Muscle layer of colon (tissue), 2 donors: ENCODE measurements around the gene CCIN.
"Not testable (repeated sequence)": the region's sequence is repeated elsewhere in the genome, so short reads cannot be mapped to it uniquely, and the experiment has no call there.

Source experiments
- H3K27ac ChIP-seq: one replicate; pipeline ENCODE4 v1.7.0; 2013; ENCODE audit warnings: low read depth, mild to moderate bottlenecking, low read length, moderate library complexity
- H3K27me3 ChIP-seq, 2 donors: one replicate each; pipeline ENCODE4 v1.7.0; 2013; ENCODE audit warnings: low read length in 2 of 2, mild to moderate bottlenecking in 2 of 2; ENCODE audit not compliant: insufficient read depth in 2 of 2, control insufficient read depth in 1 of 2
- H3K36me3 ChIP-seq: one replicate; pipeline ENCODE4 v1.7.0; 2013; ENCODE audit warnings: mild to moderate bottlenecking, low read length; ENCODE audit not compliant: insufficient read depth
- H3K4me1 ChIP-seq: one replicate; pipeline ENCODE4 v1.7.0; 2013; ENCODE audit warnings: mild to moderate bottlenecking, low read length; ENCODE audit not compliant: insufficient read depth
- H3K4me3 ChIP-seq, 2 donors: one replicate each; pipeline ENCODE4 v1.7.0; 2013; ENCODE audit warnings: low read length in 2 of 2, low read depth in 1 of 2, mild to moderate bottlenecking in 1 of 2, moderate library complexity in 1 of 2
- H3K9ac ChIP-seq: one replicate; pipeline ENCODE4 v1.7.0; 2013; ENCODE audit warnings: low read length
- H3K9me3 ChIP-seq: one replicate; pipeline ENCODE4 v1.7.0; 2013; ENCODE audit warnings: mild to moderate bottlenecking, low read length
- donor health status: abdominal sarcoma.
- donor health status: Adenocarcinoma of cecum.

The CCIN gene

DNA sequence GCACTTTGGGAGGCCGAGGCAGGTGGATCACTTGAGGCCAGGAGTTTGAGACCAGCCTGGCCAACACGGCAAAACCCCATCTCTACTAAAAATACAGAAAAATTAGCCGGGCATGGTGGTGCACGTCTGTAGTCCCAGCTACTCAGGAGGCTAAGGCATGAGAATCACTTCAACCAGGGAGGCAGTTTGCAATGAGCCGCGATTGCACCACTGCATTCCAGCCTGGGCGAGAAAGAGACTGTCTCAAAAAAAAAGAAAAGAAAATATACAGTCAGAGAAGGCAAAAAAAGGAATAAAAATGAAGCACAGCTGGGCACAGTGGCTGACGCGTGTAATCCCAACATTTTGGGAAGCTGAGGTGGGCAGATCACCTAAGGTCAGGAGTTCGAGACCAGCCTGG lies 7.3 kb downstream of the CCIN start:
- H3K27ac ChIP-seq, H3K36me3 ChIP-seq, H3K9me3 ChIP-seq, H3K9ac ChIP-seq, H3K4me3 ChIP-seq, H3K4me1 ChIP-seq, H3K27me3 ChIP-seq: not testable (repeated sequence)

- Histone ChIP-seq H3K27me3 (no peaks in the 10 kb centered on the region), H3K9me3 (no peaks in the 10 kb centered on the region), H3K4me3 (no peak overlapping the region), H3K36me3 (no peaks in the 10 kb centered on the region), H3K4me1 (no peaks in the 10 kb centered on the region), H3K9ac (no peak overlapping the region), H3K27ac (no peak overlapping the region)
Measured at GRCh38 chr9:36177571-36177970, 8.4 kb downstream of the CCIN start.

DNA sequence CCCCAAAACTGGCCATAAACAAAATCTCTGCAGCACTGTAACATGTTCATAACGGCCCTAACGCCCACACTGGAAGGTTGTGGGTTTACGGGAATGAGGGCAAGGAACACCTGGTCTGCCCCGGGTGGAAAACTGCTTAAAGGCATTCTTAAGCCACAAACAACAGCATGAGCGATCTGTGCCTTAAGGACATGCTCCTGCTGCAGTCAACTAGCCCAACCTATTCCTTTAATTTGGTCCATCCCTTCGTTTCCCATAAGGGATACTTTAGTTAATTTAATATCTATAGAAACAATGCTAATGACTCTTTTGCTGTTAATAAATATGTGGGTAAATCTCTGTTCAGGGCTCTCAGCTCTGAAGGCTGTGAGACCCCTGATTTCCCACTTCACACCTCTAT lies 11.1 kb downstream of the CCIN start:
- H3K9ac ChIP-seq, H3K36me3 ChIP-seq, H3K4me3 ChIP-seq, H3K27ac ChIP-seq, H3K27me3 ChIP-seq, H3K9me3 ChIP-seq, H3K4me1 ChIP-seq: not testable (repeated sequence)

GRCh38 chr9:36187414-36187813 lies 18.2 kb downstream of the CCIN start:
- Histone ChIP-seq H3K36me3 (no peaks in the 10 kb centered on the region), H3K27me3 (no peaks in the 10 kb centered on the region), H3K9ac (no peak overlapping the region), H3K4me3 (no peak overlapping the region), H3K4me1 (peaks cover 11% of the 10 kb centered on the region), H3K27ac (no peak overlapping the region), H3K9me3 (no peaks in the 10 kb centered on the region)

GRCh38 chr9:36188212-36188611 lies 19.0 kb downstream of the CCIN start:
- Histone ChIP-seq H3K9ac (no peak overlapping the region), H3K36me3 (no peaks in the 10 kb centered on the region), H3K27ac (no peak overlapping the region), H3K9me3 (no peaks in the 10 kb centered on the region), H3K4me1 (peaks cover 19% of the 10 kb centered on the region), H3K4me3 (no peak overlapping the region), H3K27me3 (no peaks in the 10 kb centered on the region)

- Histone ChIP-seq H3K4me3 (peak overlapping the region; percentile 59 to 88), H3K9ac (no peak overlapping the region), H3K27ac (peak overlapping the region; percentile 95), H3K36me3 (no peaks in the 10 kb centered on the region), H3K4me1 (peaks cover 36% of the 10 kb centered on the region), H3K27me3 (no peaks in the 10 kb centered on the region), H3K9me3 (no peaks in the 10 kb centered on the region)
Measured at GRCh38 chr9:36189976-36190375, 20.8 kb downstream of the CCIN start.

- peak within 1 kb of the TSS; percentile 13 for H3K9ac ChIP-seq
- no peaks in the 10 kb centered on the region for H3K27me3 ChIP-seq
- peak within 1 kb of the TSS; percentile 59 to 88 for H3K4me3 ChIP-seq
- no peaks in the 10 kb centered on the region for H3K9me3 ChIP-seq
- H3K4me1 ChIP-seq: peaks cover 37% of the 10 kb centered on the region
- H3K36me3 ChIP-seq: no peaks in the 10 kb centered on the region
- H3K27ac ChIP-seq: peak within 1 kb of the TSS; percentile 95
Measured at GRCh38 chr9:36190388-36191289, 21.5 kb downstream of the CCIN start, which contains the start of gene CLTA. CLTA (plus strand) TSS chr9:36190921; CDS start chr9:36191057, 136 bp downstream.

DNA sequence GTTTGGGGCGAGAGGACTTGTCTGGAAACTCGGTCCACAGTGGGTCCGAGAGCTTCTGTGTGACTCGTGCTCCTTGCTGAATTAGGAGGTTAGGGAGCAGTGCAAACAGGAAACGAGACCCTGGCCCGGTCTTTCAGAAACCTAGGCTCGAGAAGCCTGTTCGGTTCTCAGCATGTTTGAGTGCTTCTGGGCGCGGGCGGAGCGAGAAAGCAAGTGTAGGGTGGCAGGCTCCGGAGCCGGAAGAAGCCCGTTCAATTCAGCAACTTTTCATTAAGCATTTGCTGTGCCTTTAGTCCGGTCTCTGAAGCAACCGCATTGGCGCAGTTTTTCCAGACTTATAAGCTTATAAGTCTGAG lies 22.1 kb downstream of the CCIN start:
- Histone ChIP-seq H3K9ac (peak overlapping the region; percentile 13), H3K4me1 (peaks cover 37% of the 10 kb centered on the region), H3K36me3 (no peaks in the 10 kb centered on the region), H3K27me3 (no peaks in the 10 kb centered on the region), H3K9me3 (no peaks in the 10 kb centered on the region), H3K4me3 (peak overlapping the region; percentile 59 to 88), H3K27ac (peak overlapping the region; percentile 95)

- Histone ChIP-seq H3K9me3 (no peaks in the 10 kb centered on the region), H3K9ac (peak overlapping the region; percentile 13), H3K4me3 (peak overlapping the region; percentile 59 to 88), H3K36me3 (no peaks in the 10 kb centered on the region), H3K27ac (peak overlapping the region; percentile 95), H3K4me1 (peaks cover 37% of the 10 kb centered on the region), H3K27me3 (no peaks in the 10 kb centered on the region)
Measured at GRCh38 chr9:36191686-36192085, 22.5 kb downstream of the CCIN start.

GRCh38 chr9:36192196-36192595 lies 23.0 kb downstream of the CCIN start:
- peak overlapping the region; percentile 95 for H3K27ac ChIP-seq
- H3K36me3 ChIP-seq: no peaks in the 10 kb centered on the region
- peaks cover 37% of the 10 kb centered on the region for H3K4me1 ChIP-seq
- H3K27me3 ChIP-seq: no peaks in the 10 kb centered on the region
- H3K9me3 ChIP-seq: no peaks in the 10 kb centered on the region
- H3K4me3 ChIP-seq: peak overlapping the region; percentile 59 to 88
- H3K9ac ChIP-seq: peak overlapping the region; percentile 13

DNA sequence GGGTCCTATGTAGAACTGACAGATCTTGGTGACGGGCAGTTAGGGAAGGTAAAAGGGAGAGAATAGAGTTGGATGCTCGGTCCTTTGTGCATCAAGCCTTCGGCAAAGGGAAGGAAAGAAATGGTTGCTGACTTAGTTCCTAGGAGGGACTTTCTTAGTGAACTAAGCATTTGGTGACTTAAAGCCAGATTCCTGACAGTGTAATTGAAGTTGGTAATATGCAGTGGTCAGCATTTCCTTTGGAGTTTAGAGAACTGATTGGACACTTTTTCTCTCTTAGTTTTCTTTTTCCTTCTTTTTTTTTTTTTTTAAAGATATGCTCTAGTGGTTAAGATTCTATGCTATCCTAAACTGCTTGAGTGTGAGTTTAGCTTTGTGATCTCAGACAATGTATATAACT lies 23.8 kb downstream of the CCIN start:
- H3K27ac ChIP-seq: peak overlapping the region; percentile 12
- H3K9ac ChIP-seq: peak overlapping the region; percentile 13
- peaks cover 4% of the 10 kb centered on the region for H3K36me3 ChIP-seq
- peak overlapping the region in 1 of 2 donors; percentile 88 for H3K4me3 ChIP-seq
- peaks cover 37% of the 10 kb centered on the region for H3K4me1 ChIP-seq
- no peaks in the 10 kb centered on the region for H3K9me3 ChIP-seq
- no peaks in the 10 kb centered on the region for H3K27me3 ChIP-seq
